ENCODE measurements around the gene PRR33. TPM values are rescaled to one million over a fixed set of nuclear protein-coding genes. Genes with fewer than 3 reads are reported as not detected.
A peak's percentile ranks its signal among the peaks of the same experiment; 100 is the strongest.

The PRR33 gene
- total and polyA plus RNA-seq, 9 of the 15 experiments (the other 6 are each of a cell fraction or from before 2014, with no cell fraction given), result not detected

DNA sequence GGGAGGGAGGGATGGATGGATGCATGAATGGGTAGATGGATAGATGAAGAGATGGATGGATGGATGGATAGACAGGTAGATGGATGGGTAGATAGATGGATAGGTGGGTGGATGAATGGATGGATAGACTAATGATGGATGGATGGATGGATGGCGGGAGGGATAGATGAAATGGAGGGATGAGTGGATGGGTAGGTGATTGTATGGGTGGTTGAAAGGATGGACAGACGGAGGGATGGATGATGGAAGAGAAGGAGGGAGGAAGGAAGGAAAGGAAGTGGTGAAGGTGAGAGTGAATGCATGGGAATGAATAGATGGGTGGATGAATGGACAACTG, 24.1 kb upstream of the PRR33 start:
- H3K9me1 ChIP-seq (ENCODE audit: control insufficient read depth, insufficient read depth, low read length), result no peaks in the 10 kb centered on the region
- intact Hi-C loops (cut with micrococcal nuclease), result loop anchor here (1.0 kb wide), 1 partner anchor 22 kb away; no protein-coding TSS in a partner anchor
- no peak overlapping the region for H3K9ac ChIP-seq (ENCODE audit: insufficient read depth in 1 of 2, low read depth in 2 of 2, low read length in 2 of 2)
- H3K4me1 ChIP-seq (replicated peaks in 1 of 2; ENCODE audit: control insufficient read depth in 2 of 2, insufficient read depth in 2 of 2, low read length in 2 of 2), result peaks cover 0 to 25% of the 10 kb centered on the region in 2 experiments; a peak in 1 of 5 replicates
- H3K4me3 ChIP-seq, result no peak overlapping the region
- ATAC-seq (no peak), DNase-seq (ENCODE audit: extremely low read depth in 1 of 4, low spot score in 3 of 4) (no peak), FAIRE-seq (no peak)
- H3K36me3 ChIP-seq (ENCODE audit: control insufficient read depth, insufficient read depth, low read length), result no peaks in the 10 kb centered on the region
- in situ Hi-C loops (cut with MboI), result loop anchor here (5.0 kb wide), 1 partner anchor 33 kb away; no protein-coding TSS in a partner anchor
- no peaks in the 10 kb centered on the region for H3K79me2 ChIP-seq (ENCODE audit: control insufficient read depth, insufficient read depth, low read length)
- WGBS (ENCODE audit: insufficient coverage, low coverage, missing lambda C conversion rate), result 0% methylated on average over 1 of the region's 2 CpGs
- no TSS peak for BruUV-seq (replicated peaks)
- peaks cover 15 to 43% of the 10 kb centered on the region in 2 experiments; a peak in 4 of 5 replicates for H3K27me3 ChIP-seq (ENCODE audit: control insufficient read depth in 2 of 2, insufficient read depth in 2 of 2, low read length in 2 of 2)
- TF ChIP-seq ETS2 (tag; IDR thresholded peaks at IDR 0.05; ENCODE audit: borderline replicate concordance, poor library complexity, severe bottlenecking), result no peak
- no peak for TF ChIP-seq KDM5B (IDR thresholded peaks at IDR 0.05; ENCODE audit: insufficient replicate concordance, low read depth, low read length)
- no peak for TF ChIP-seq LEF1 (IDR thresholded peaks at IDR 0.05)
- 0 out of 2 replicates have a peak, but pooled peaks have one; percentile 15 for TF ChIP-seq EHMT2 (IDR thresholded peaks at IDR 0.05)
- no peak for TF ChIP-seq CHD1 (IDR thresholded peaks at IDR 0.05; ENCODE audit: low read length)
- no peak for TF ChIP-seq MITF (IDR thresholded peaks at IDR 0.05)
- no peak for TF ChIP-seq POLR2AphosphoS5 (IDR thresholded peaks at IDR 0.05; ENCODE audit: control insufficient read depth, insufficient read depth, low read depth, low read length)
- H3K9me3 ChIP-seq (replicated peaks; ENCODE audit: control insufficient read depth, insufficient read depth, low read depth, low read length), result no peaks in the 10 kb centered on the region; the same call in 1 of the 2 replicates
- ChIA-PET POLR2A (no interaction called here), CTCF (ENCODE audit: low intra/inter-chr PET ratio) (no interaction called here)
- no peak overlapping the region for H2AFZ ChIP-seq (ENCODE audit: low read depth, low read length)
- peaks cover 2% of the 10 kb centered on the region; the same call in 1 of the 2 replicates for H4K20me1 ChIP-seq (replicated peaks; ENCODE audit: control insufficient read depth, insufficient read depth, low read length)
- H3K4me2 ChIP-seq (ENCODE audit: insufficient read depth, low read length), result no peak overlapping the region
- no peak overlapping the region for H3K27ac ChIP-seq (ENCODE audit: extremely low read depth, low read depth, low read length)

Data from K562 (cell line).